Measurements from ENCODE around the gene ORAI3. TPM values are rescaled to one million over a fixed set of nuclear protein-coding genes. Genes with fewer than 3 reads are reported as not detected.
A peak's percentile ranks its signal among the peaks of the same experiment; 100 is the strongest.

Gene ORAI3
- 10 to 100 TPM; 13.1 to 18.7 (median 17.4) TPM for polyA plus RNA-seq (ENCODE audit: insufficient read length in 4 of 4)

GRCh38 chr16:30948667-30949649 lies at the start of gene ORAI3:
Gene ORAI3, plus strand, starts transcription at chr16:30949068. Its CDS starts 222 bp downstream, at chr16:30949290.
- no peak for DNase-seq (ENCODE audit: low read depth in 4 of 4, low spot score in 3 of 4)

- DNase-seq (ENCODE audit: low read depth in 4 of 4, low spot score in 3 of 4) = no peak
Observed at GRCh38 chr16:30899794-30900193, 49.1 kb upstream of the ORAI3 start.

- DNase-seq (ENCODE audit: low read depth in 4 of 4, low spot score in 3 of 4) = no peak
Observed at GRCh38 chr16:30900588-30900987, 48.3 kb upstream of the ORAI3 start.

GRCh38 chr16:30901201-30902028 lies 47.5 kb upstream of the ORAI3 start:
- no peak for DNase-seq (ENCODE audit: low read depth in 4 of 4, low spot score in 3 of 4)

GRCh38 chr16:30902029-30902972 lies 46.6 kb upstream of the ORAI3 start:
- no peak for DNase-seq (ENCODE audit: low read depth in 4 of 4, low spot score in 3 of 4)

GRCh38 chr16:30903002-30903401 lies 45.9 kb upstream of the ORAI3 start:
- no peak for DNase-seq (ENCODE audit: low read depth in 4 of 4, low spot score in 3 of 4)

GRCh38 chr16:30903596-30903995 lies 45.3 kb upstream of the ORAI3 start:
- DNase-seq (ENCODE audit: low read depth in 4 of 4, low spot score in 3 of 4) = no peak

- no peak for DNase-seq (ENCODE audit: low read depth in 4 of 4, low spot score in 3 of 4)
Observed at GRCh38 chr16:30904114-30904780, 44.6 kb upstream of the ORAI3 start.

- DNase-seq (ENCODE audit: low read depth in 4 of 4, low spot score in 3 of 4) = no peak
Observed at GRCh38 chr16:30907064-30907463, 41.8 kb upstream of the ORAI3 start.

GRCh38 chr16:30910427-30911029 lies 38.3 kb upstream of the ORAI3 start:
- DNase-seq (ENCODE audit: low read depth in 4 of 4, low spot score in 3 of 4) = no peak

GRCh38 chr16:30912794-30913412 lies 36.0 kb upstream of the ORAI3 start:
- no peak for DNase-seq (ENCODE audit: low read depth in 4 of 4, low spot score in 3 of 4)

- no peak for DNase-seq (ENCODE audit: low read depth in 4 of 4, low spot score in 3 of 4)
Observed at GRCh38 chr16:30914830-30915229, 34.0 kb upstream of the ORAI3 start.

GRCh38 chr16:30918614-30919013 lies 30.3 kb upstream of the ORAI3 start:
- DNase-seq (ENCODE audit: low read depth in 4 of 4, low spot score in 3 of 4) = no peak

- DNase-seq (ENCODE audit: low read depth in 4 of 4, low spot score in 3 of 4) = no peak
Observed at GRCh38 chr16:30920891-30921290, 28.0 kb upstream of the ORAI3 start.

GRCh38 chr16:30921459-30921747 lies 27.5 kb upstream of the ORAI3 start:
- DNase-seq (ENCODE audit: low read depth in 4 of 4, low spot score in 3 of 4) = no peak

GRCh38 chr16:30921748-30922419 lies 27.0 kb upstream of the ORAI3 start:
- DNase-seq (ENCODE audit: low read depth in 4 of 4, low spot score in 3 of 4) = peak; percentile 86 to 96 (median 91)

GRCh38 chr16:30922420-30922959 lies 26.4 kb upstream of the ORAI3 start:
- peak; percentile 99 to 100 (median 99) for DNase-seq (ENCODE audit: low read depth in 4 of 4, low spot score in 3 of 4)

- DNase-seq (ENCODE audit: low read depth in 4 of 4, low spot score in 3 of 4) = peak; percentile 99 to 100 (median 99)
Observed at GRCh38 chr16:30922960-30923535, 25.8 kb upstream of the ORAI3 start.

Measured in left renal pelvis (tissue), 4 donors.